Measurements from ENCODE around the gene KCNQ1OT1.

DNA sequence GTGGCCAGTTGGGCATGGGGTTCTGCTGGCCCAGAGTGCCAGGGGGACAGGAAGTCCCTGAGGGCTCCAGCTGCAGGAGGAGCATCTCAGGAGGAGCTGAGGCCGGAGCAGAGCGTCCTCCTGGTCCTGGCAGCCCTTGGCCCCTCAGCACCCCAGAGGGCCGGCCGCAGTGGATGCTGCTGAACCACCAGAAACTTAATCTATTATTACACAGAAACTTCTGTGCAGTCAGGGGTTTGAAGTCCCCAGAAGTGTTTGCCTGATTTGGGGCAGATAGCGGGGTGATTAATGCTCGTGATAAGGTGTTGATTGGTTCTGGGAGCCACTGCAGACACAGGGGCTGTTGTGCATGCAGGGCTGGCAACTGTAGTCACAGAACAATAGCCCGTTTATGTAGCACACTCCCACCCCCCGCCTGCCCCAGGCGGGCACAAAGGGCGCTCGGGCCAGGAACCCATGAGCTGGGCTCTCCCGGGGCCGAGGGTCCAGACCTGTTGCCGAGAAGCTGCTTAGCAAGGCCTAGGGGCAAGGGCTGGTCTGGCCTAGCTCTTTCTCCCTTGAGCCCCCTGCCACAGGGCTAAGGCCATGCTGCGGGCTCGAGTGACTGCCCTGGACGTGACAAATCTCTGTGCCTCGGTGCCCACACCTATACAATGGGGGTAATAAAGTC is 29.0 kb upstream of the KCNQ1OT1 start:
- TF ChIP-seq, protein P1, sequence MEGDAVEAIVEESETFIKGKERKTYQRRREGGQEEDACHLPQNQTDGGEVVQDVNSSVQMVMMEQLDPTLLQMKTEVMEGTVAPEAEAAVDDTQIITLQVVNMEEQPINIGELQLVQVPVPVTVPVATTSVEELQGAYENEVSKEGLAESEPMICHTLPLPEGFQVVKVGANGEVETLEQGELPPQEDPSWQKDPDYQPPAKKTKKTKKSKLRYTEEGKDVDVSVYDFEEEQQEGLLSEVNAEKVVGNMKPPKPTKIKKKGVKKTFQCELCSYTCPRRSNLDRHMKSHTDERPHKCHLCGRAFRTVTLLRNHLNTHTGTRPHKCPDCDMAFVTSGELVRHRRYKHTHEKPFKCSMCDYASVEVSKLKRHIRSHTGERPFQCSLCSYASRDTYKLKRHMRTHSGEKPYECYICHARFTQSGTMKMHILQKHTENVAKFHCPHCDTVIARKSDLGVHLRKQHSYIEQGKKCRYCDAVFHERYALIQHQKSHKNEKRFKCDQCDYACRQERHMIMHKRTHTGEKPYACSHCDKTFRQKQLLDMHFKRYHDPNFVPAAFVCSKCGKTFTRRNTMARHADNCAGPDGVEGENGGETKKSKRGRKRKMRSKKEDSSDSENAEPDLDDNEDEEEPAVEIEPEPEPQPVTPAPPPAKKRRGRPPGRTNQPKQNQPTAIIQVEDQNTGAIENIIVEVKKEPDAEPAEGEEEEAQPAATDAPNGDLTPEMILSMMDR (IDR thresholded peaks at IDR 0.05), result no peak
- no peak for TF ChIP-seq EZH2 (IDR thresholded peaks at IDR 0.05)
